Cardiac muscle cell (in vitro differentiated cells and primary cell): ENCODE measurements around the gene SHISA6. TPM values are rescaled to one million over a fixed set of nuclear protein-coding genes. Genes with fewer than 3 reads are reported as not detected.

Experiments used
- DNase-seq, 2 donors: peaks; one replicate each; pipeline versions ENCODE4 v3.0.0 to v3.0.0-alpha.2; 2010 to 2017; ENCODE audit warnings: low read depth in 1 of 2, low spot score in 1 of 2
- H3K27ac ChIP-seq: fragments of 200-600 bp; sonication (generic); 2 replicates; pipeline ENCODE4 v1.5.1; 2016
- H3K27me3 ChIP-seq: fragments of 200-600 bp; sonication (generic); 2 replicates; pipeline ENCODE4 v1.6.0; 2016; ENCODE audit warnings: control low read depth
- H3K36me3 ChIP-seq: fragments of 200-600 bp; sonication (generic); 2 replicates; pipeline ENCODE4 v1.5.1; 2016; ENCODE audit warnings: control low read depth
- H3K4me1 ChIP-seq: fragments of 200-600 bp; sonication (generic); 2 replicates; pipeline ENCODE4 v1.8.1; 2017; ENCODE audit warnings: low read depth, mild to moderate bottlenecking, mixed run types
- H3K4me3 ChIP-seq: fragments of 200-600 bp; sonication (generic); 2 replicates; pipeline ENCODE4 v1.5.1; 2016; ENCODE audit warnings: mild to moderate bottlenecking
- H3K9me3 ChIP-seq: fragments of 200-600 bp; sonication (generic); 2 replicates; pipeline ENCODE4 v1.5.1; 2017; ENCODE audit warnings: low read depth, mild to moderate bottlenecking, control low read depth
- polyA plus RNA-seq: library from polyadenylated mRNA; unstranded; fragments of >200 nt; fragmentation: Nextera tagmentation; extraction: Ambion mirVana; gene quantifications from 2 replicates; pipeline ENCODE4 v1.2.1, GENCODE V29; 2016
- total RNA-seq: library from RNA; depleted of rRNA; stranded (reverse); fragments of >200 nt; gene quantifications from 2 replicates; pipeline ENCODE4 v1.2.3, GENCODE V29; 2016
- TF ChIP-seq, protein P1 (sequence below): IDR thresholded peaks from 2 replicates; pipeline ENCODE4 v1.5.1; 2012; ENCODE audit warnings: low read depth, mild to moderate bottlenecking, low read length

SHISA6 gene
- total and polyA plus RNA-seq, 2 experiments from 2014 or later: 0.17 to 0.45 TPM

DNA sequence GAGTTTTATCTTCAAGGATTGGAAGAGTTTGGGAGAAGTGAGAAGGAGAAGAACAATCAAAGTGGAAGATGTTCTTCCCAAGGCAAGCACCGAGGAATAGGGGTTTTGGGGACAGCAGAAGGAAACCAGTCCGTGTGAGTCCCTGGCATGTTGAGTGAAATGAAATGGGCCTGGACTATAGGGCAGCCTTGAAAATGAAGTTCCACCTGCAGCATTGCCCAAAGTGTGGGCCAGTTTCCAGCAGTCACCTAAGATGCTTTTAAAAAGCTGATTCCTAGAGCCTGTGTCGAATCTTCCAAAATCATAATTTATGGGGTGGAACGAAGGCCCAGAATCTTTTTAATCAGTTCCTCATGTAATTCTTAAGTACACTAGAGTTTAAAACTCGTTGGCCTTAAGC lies 297.4 kb downstream of the SHISA6 start:
- no peak for DNase-seq
- Histone ChIP-seq H3K27me3 (no peaks in the 10 kb centered on the region), H3K27ac (no peak overlapping the region), H3K4me1 (no peaks in the 10 kb centered on the region), H3K36me3 (no peaks in the 10 kb centered on the region), H3K4me3 (no peak overlapping the region), H3K9me3 (no peaks in the 10 kb centered on the region)
- TF ChIP-seq, protein P1, sequence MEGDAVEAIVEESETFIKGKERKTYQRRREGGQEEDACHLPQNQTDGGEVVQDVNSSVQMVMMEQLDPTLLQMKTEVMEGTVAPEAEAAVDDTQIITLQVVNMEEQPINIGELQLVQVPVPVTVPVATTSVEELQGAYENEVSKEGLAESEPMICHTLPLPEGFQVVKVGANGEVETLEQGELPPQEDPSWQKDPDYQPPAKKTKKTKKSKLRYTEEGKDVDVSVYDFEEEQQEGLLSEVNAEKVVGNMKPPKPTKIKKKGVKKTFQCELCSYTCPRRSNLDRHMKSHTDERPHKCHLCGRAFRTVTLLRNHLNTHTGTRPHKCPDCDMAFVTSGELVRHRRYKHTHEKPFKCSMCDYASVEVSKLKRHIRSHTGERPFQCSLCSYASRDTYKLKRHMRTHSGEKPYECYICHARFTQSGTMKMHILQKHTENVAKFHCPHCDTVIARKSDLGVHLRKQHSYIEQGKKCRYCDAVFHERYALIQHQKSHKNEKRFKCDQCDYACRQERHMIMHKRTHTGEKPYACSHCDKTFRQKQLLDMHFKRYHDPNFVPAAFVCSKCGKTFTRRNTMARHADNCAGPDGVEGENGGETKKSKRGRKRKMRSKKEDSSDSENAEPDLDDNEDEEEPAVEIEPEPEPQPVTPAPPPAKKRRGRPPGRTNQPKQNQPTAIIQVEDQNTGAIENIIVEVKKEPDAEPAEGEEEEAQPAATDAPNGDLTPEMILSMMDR: no peak

DNA sequence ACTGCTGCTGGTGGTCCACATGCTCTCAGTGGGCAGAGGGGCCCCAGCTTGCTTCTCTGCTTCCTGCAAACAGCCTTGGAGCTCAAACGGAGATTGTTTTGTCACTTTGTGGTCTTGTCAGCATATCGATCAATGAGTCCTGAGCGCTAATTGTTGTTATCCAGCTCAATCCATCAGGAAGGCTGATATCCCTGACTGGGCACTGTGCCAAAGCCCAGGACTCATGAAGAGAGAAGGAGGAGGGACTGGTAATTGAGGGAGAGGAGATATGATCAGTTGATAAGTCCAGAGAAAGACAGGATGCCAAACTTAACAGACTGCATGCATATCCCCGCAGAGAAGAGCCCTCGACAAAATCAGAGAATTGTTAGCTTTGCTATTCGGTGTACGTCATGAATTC lies 298.6 kb downstream of the SHISA6 start:
- no peaks in the 10 kb centered on the region for H3K4me1 ChIP-seq
- no peaks in the 10 kb centered on the region for H3K27me3 ChIP-seq
- no peak for DNase-seq

GRCh38 chr17:11545002-11545401 lies 304.0 kb downstream of the SHISA6 start:
- Histone ChIP-seq H3K4me3 (no peak overlapping the region), H3K4me1 (no peaks in the 10 kb centered on the region), H3K27me3 (no peaks in the 10 kb centered on the region), H3K9me3 (no peaks in the 10 kb centered on the region), H3K27ac (no peak overlapping the region), H3K36me3 (no peaks in the 10 kb centered on the region)
- no peak for DNase-seq
- TF ChIP-seq, protein P1: no peak

More for the DNA sequence above, 298.6 kb downstream of the SHISA6 start:
- TF ChIP-seq, protein P1: no peak
- Histone ChIP-seq H3K27ac (no peak overlapping the region), H3K9me3 (no peaks in the 10 kb centered on the region), H3K4me3 (no peak overlapping the region), H3K36me3 (no peaks in the 10 kb centered on the region)

DNA sequence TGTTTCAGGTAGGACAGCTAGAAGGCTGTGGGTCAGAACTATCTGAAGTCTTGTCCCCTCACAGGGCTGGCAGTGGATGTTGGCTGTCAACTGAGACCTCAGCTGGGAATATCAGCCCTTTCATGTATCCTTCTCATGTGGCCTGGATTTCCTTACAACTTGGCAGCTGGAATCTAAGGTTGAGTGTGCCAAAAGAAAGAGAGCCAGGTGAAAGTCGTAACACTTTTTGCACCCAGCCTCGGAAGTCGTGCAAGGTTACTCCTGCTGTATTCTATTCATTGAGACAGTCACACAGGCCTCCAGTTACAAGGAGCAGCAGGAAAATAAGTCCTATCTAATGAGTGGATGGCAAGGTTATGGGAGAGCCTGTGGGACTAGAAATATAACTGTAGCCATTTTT lies 304.7 kb downstream of the SHISA6 start:
- no peaks in the 10 kb centered on the region for H3K27me3 ChIP-seq
- H3K9me3 ChIP-seq: no peaks in the 10 kb centered on the region
- no peaks in the 10 kb centered on the region for H3K36me3 ChIP-seq
- H3K27ac ChIP-seq: no peak overlapping the region
- no peak overlapping the region for H3K4me3 ChIP-seq
- TF ChIP-seq, protein P1: no peak
- DNase-seq: no peak
- no peaks in the 10 kb centered on the region for H3K4me1 ChIP-seq

- TF ChIP-seq, protein P1: no peak
- no peaks in the 10 kb centered on the region for H3K27me3 ChIP-seq
Measured at GRCh38 chr17:11547853-11548252, 306.8 kb downstream of the SHISA6 start.

GRCh38 chr17:11548398-11548797 lies 307.4 kb downstream of the SHISA6 start:
- Histone ChIP-seq H3K4me3 (no peak overlapping the region), H3K4me1 (no peaks in the 10 kb centered on the region), H3K27ac (no peak overlapping the region), H3K36me3 (no peaks in the 10 kb centered on the region), H3K27me3 (no peaks in the 10 kb centered on the region), H3K9me3 (no peaks in the 10 kb centered on the region)
- no peak for DNase-seq
- TF ChIP-seq, protein P1: no peak

More at GRCh38 chr17:11547853-11548252, 306.8 kb downstream of the SHISA6 start:
- no peak for DNase-seq
- Histone ChIP-seq H3K36me3 (no peaks in the 10 kb centered on the region), H3K27ac (no peak overlapping the region), H3K4me1 (no peaks in the 10 kb centered on the region), H3K4me3 (no peak overlapping the region), H3K9me3 (no peaks in the 10 kb centered on the region)
